Measurements from ENCODE around the gene BFSP1.

GRCh38 chr20:17500826-17501225 lies 30.4 kb downstream of the BFSP1 start:
- TF ChIP-seq CTCF (conservative IDR thresholded peaks at IDR 0.05; ENCODE audit: low read depth, low read length) (no peak), EZH2 (IDR thresholded peaks at IDR 0.05; ENCODE audit: borderline replicate concordance, low read depth, low read length, poor library complexity, severe bottlenecking) (no peak)

All from A673 (cell line).